Adrenal gland (tissue), 12 donors: ENCODE measurements around the gene CYP11A1. TPM values are rescaled to one million over a fixed set of nuclear protein-coding genes. Genes with fewer than 3 reads are reported as not detected.

Experiments used
- DNase-seq, 7 donors: peaks; one replicate each; pipeline ENCODE4 v3.0.0-alpha.2; 2019 to 2020
- H3K27ac ChIP-seq, 5 donors: fragments of 200-600 bp; sonication (generic) in 4 of 5; 1 replicate in 3 of 5; 2 replicates in 2 of 5; pipeline versions ENCODE4 v1.5.1 to v1.8.0; 2016 to 2020; ENCODE audit warnings: mild to moderate bottlenecking in 1 of 5
- H3K27me3 ChIP-seq: fragments of 200-600 bp; 2 replicates; pipeline ENCODE4 v1.8.0; 2021
- H3K36me3 ChIP-seq, 2 donors: fragments of 200-600 bp; replicated peaks in 1 of 2; 1 replicate in 1 of 2; 2 replicates in 1 of 2; pipeline versions ENCODE4 v1.5.1 to v1.8.0; 2018 to 2022
- H3K4me1 ChIP-seq, 2 donors: fragments of 200-600 bp; replicated peaks in 1 of 2; 1 replicate in 1 of 2; 2 replicates in 1 of 2; pipeline versions ENCODE4 v1.5.1 to v1.8.0; 2018 to 2021
- H3K4me3 ChIP-seq, 4 donors: fragments of 200-600 bp; sonication (generic) in 3 of 4; one replicate each; pipeline ENCODE4 v1.5.1; 2016 to 2018
- H3K9me3 ChIP-seq, 3 donors: fragments of 200-600 bp; sonication (generic) in 1 of 3; replicated peaks in 1 of 3; 1 replicate in 2 of 3; 2 replicates in 1 of 3; pipeline versions ENCODE4 v1.5.1 to v1.8.0; 2016 to 2021
- CTCF ChIP-seq, 6 experiments: fragments of 450-650 bp in 4 of 6; fragments of 200-600 bp in 2 of 6; sonication (generic) in 1 of 6; IDR thresholded peaks; 1 replicate in 5 of 6; 2 replicates in 1 of 6; pipeline versions ENCODE4 v1.5.1 to v1.8.0; 2016 to 2021; ENCODE audit warnings: antibody characterized with exemption in 6 of 6, mild to moderate bottlenecking in 2 of 6, moderate library complexity in 1 of 6
- POLR2A ChIP-seq, 2 donors: fragments of 450-650 bp; IDR thresholded peaks; one replicate each; pipeline ENCODE4 v1.6.1; 2017; ENCODE audit warnings: antibody characterized with exemption in 2 of 2, mild to moderate bottlenecking in 2 of 2, moderate library complexity in 1 of 2
- WGBS, 4 donors: extraction: QIAGEN DNeasy Blood & Tissue Kit in 2 of 4; methylation state at CpG; one replicate each; pipeline versions ENCODE4 v1.1.5 to v1.1.7; 2013 to 2017; 5-methylcytosine and 5-hydroxymethylcytosine counted together
- intact Hi-C, 2 donors: fragments of 100-400 bp; cut with DNase I; formaldehyde crosslinking; loops; one replicate each; pipeline versions ENCODE4 v1.14.1 to v1.15.0; 2022 to 2023
- polyA plus RNA-seq, 3 donors: library from polyadenylated mRNA; stranded (reverse); fragments of 200-250 nt in 2 of 3; fragments of 350-450 nt in 1 of 3; fragmentation: Illumina TruSeq in 1 of 3; extraction: RNeasy Lipid Tissue Mini Kit (QIAGEN cat#74804) in 1 of 3; gene quantifications; one replicate each; pipeline ENCODE4 v1.2.3, GENCODE V29; 2013 to 2014
- total RNA-seq, 9 donors: library from RNA; depleted of rRNA in 4 of 9; stranded (reverse); fragments of >200 nt in 4 of 9; fragments of 120-200 nt in 1 of 9; fragmentation: NEBNext Ultra II Directional in 1 of 9; extraction: Animal tissue kit (Norgen Biotek cat#: 25700) in 1 of 9; gene quantifications; one replicate each; pipeline versions ENCODE4 v1.1.0 to v1.2.4, GENCODE V29; 2013 to 2023
- donor health status: healthy with polysubstance abuse.
- donor health status: Bipolar disorder and iron deficiency.
- donor health status: DM: yes; HTN: yes; CAD: no.
- donor health status: DM: no; HTN: no; CAD: no.
- donor health status: DM: no; HTN: no; CAD: no.
- donor health status: DM: yes; HTN: yes; CAD: no.

CYP11A1 gene
- total and polyA plus RNA-seq, 12 donors: 233 to 5,219 (median 1,366) TPM

- H3K9me3 ChIP-seq: no peaks in the 10 kb centered on the region
- intact Hi-C loops: no loop called here
- DNase-seq: peak in 3 of 7 donors; percentile 35 to 55 (median 41)
- no peak overlapping the region for H3K4me3 ChIP-seq
- peaks cover 12 to 13% of the 10 kb centered on the region in 2 donors for H3K4me1 ChIP-seq
- H3K27ac ChIP-seq: peak overlapping the region in 3 of 5 donors; percentile 19 to 72 (median 63)
- no peaks in the 10 kb centered on the region for H3K36me3 ChIP-seq
- H3K27me3 ChIP-seq: no peaks in the 10 kb centered on the region
- WGBS, 4 donors: 88 to 90% (median 89%) methylated on average over 11 to 12 of the region's 12 CpGs; no CpG with 5 or more reads in 1 of the 4 donors
- TF ChIP-seq POLR2A (IDR thresholded peaks at IDR 0.05): no peak
- no peak for TF ChIP-seq CTCF (IDR thresholded peaks at IDR 0.05)
Observed at GRCh38 chr15:74411686-74412085, 44.2 kb upstream of the CYP11A1 start.

GRCh38 chr15:74410502-74410901, 43.1 kb upstream of the CYP11A1 start:
- WGBS, 4 donors: 91 to 99% (median 95%) methylated on average over 9 to 18 of the region's 18 CpGs
- Histone ChIP-seq H3K27me3 (no peaks in the 10 kb centered on the region), H3K36me3 (no peaks in the 10 kb centered on the region), H3K27ac (no peak overlapping the region), H3K4me1 (peaks cover 15 to 23% of the 10 kb centered on the region in 2 donors), H3K9me3 (no peaks in the 10 kb centered on the region), H3K4me3 (no peak overlapping the region)
- intact Hi-C loops: no loop called here
- no peak for DNase-seq
- TF ChIP-seq POLR2A (IDR thresholded peaks at IDR 0.05) (no peak), CTCF (IDR thresholded peaks at IDR 0.05) (no peak)

- Histone ChIP-seq H3K27me3 (no peaks in the 10 kb centered on the region), H3K4me3 (no peak overlapping the region), H3K9me3 (no peaks in the 10 kb centered on the region), H3K36me3 (no peaks in the 10 kb centered on the region), H3K27ac (no peak overlapping the region), H3K4me1 (peaks cover 15 to 27% of the 10 kb centered on the region in 2 donors)
- DNase-seq: no peak
- intact Hi-C loops: no loop called here
- WGBS, 4 donors: 83 to 90% (median 85%) methylated on average over 5 to 7 of the region's 7 CpGs
- TF ChIP-seq CTCF (IDR thresholded peaks at IDR 0.05): no peak
- no peak for TF ChIP-seq POLR2A (IDR thresholded peaks at IDR 0.05)
Observed at GRCh38 chr15:74409225-74409624, 41.8 kb upstream of the CYP11A1 start.

GRCh38 chr15:74408815-74409214, 41.4 kb upstream of the CYP11A1 start:
- Histone ChIP-seq H3K4me1 (peaks cover 15 to 27% of the 10 kb centered on the region in 2 donors), H3K27ac (no peak overlapping the region), H3K27me3 (no peaks in the 10 kb centered on the region), H3K4me3 (no peak overlapping the region), H3K36me3 (no peaks in the 10 kb centered on the region), H3K9me3 (no peaks in the 10 kb centered on the region)
- intact Hi-C loops: no loop called here
- TF ChIP-seq POLR2A (IDR thresholded peaks at IDR 0.05) (no peak), CTCF (IDR thresholded peaks at IDR 0.05) (no peak)
- WGBS, 4 donors: 73 to 85% (median 78%) methylated on average over 3 to 7 of the region's 7 CpGs
- no peak for DNase-seq
